B cell (primary cell): ENCODE measurements around the gene IQCM. TPM values are rescaled to one million over a fixed set of nuclear protein-coding genes. Genes with fewer than 3 reads are reported as not detected.

ENCODE experiments used
- ATAC-seq: fragments of 200-7000 bp; cut with Tn5 transposase; one replicate; pipeline ENCODE4 v1.10.0; 2021; ENCODE audit warnings: low read depth, mild to moderate bottlenecking, moderate number of reproducible peaks, moderate library complexity
- CTCF ChIA-PET: fragments of 350-600 bp; sonication (Branson Sonifier 250); formaldehyde crosslinking; loops from one replicate; lab custom pipeline; 2021; ENCODE audit warnings: antibody characterized with exemption, inconsistent platforms; lab: Charles Lee
- POLR2A ChIA-PET: fragments of 350-600 bp; sonication (Branson Sonifier 250); formaldehyde crosslinking; loops from one replicate; lab custom pipeline; 2021; ENCODE audit warnings: antibody characterized with exemption; lab: Charles Lee
- DNase-seq: peaks from one replicate; pipeline ENCODE4 v3.0.0; 2013
- H2AFZ ChIP-seq: 2 replicates; pipeline ENCODE4 v1.6.1; 2012; ENCODE audit warnings: mild to moderate bottlenecking, low read depth, low read length; ENCODE audit not compliant: insufficient read depth, poor library complexity, severe bottlenecking
- H3K27ac ChIP-seq, 2 donors: 1 replicate in 1 of 2; 2 replicates in 1 of 2; pipeline ENCODE4 v1.5.1; 2012 to 2013; ENCODE audit warnings: low read length in 2 of 2, mild to moderate bottlenecking in 2 of 2, moderate library complexity in 1 of 2
- H3K27me3 ChIP-seq, 4 experiments: fragments of 200-600 bp in 1 of 4; sonication (generic) in 1 of 4; replicated peaks in 1 of 4; 1 replicate in 2 of 4; 2 replicates in 2 of 4; pipeline versions ENCODE4 v1.6.1 to v1.7.0; 2013 to 2016; ENCODE audit warnings: low read length in 3 of 4, mild to moderate bottlenecking in 2 of 4, mixed read lengths in 1 of 4, moderate library complexity in 1 of 4; ENCODE audit not compliant: insufficient read depth in 4 of 4, control insufficient read depth in 3 of 4; ENCODE audit errors: control extremely low read depth in 1 of 4
- H3K36me3 ChIP-seq, 2 experiments: replicated peaks in 1 of 2; 1 replicate in 1 of 2; 2 replicates in 1 of 2; pipeline versions ENCODE4 v1.6.1 to v1.7.1; 2013; ENCODE audit warnings: low read length in 1 of 2; ENCODE audit not compliant: insufficient read depth in 2 of 2, control insufficient read depth in 1 of 2; ENCODE audit errors: control extremely low read depth in 1 of 2, extremely low read depth in 1 of 2
- H3K4me1 ChIP-seq, 2 donors: fragments of 200-600 bp in 1 of 2; sonication (generic) in 1 of 2; 1 replicate in 1 of 2; 2 replicates in 1 of 2; pipeline versions ENCODE4 v1.5.1 to v1.6.1; 2013 to 2017; ENCODE audit warnings: low read length in 2 of 2; ENCODE audit not compliant: control insufficient read depth in 2 of 2, insufficient read depth in 2 of 2
- H3K4me2 ChIP-seq: replicated peaks from 2 replicates; pipeline ENCODE3; 2012; ENCODE audit warnings: mild to moderate bottlenecking, low read depth, low read length; ENCODE audit not compliant: poor library complexity, severe bottlenecking
- H3K4me3 ChIP-seq, 5 experiments: fragments of 200-600 bp in 1 of 5; sonication (generic) in 1 of 5; 1 replicate in 3 of 5; 2 replicates in 2 of 5; pipeline versions ENCODE4 v1.5.1 to v1.7.0; 2011 to 2016; ENCODE audit warnings: low read length in 4 of 5, mild to moderate bottlenecking in 4 of 5, low read depth in 2 of 5, control low read depth in 1 of 5, moderate library complexity in 1 of 5; ENCODE audit not compliant: insufficient read depth in 1 of 5; ENCODE audit errors: control extremely low read depth in 1 of 5, extremely low read depth in 1 of 5
- H3K79me2 ChIP-seq: fragments of 200-600 bp; sonication (generic); one replicate; pipeline ENCODE4 v1.6.0; 2016; ENCODE audit warnings: low read length; ENCODE audit not compliant: control insufficient read depth, insufficient read depth
- H3K9ac ChIP-seq: fragments of 200-600 bp; sonication (generic); 2 replicates; pipeline ENCODE4 v1.6.1; 2017; ENCODE audit warnings: mild to moderate bottlenecking, low read length, moderate library complexity
- H3K9me3 ChIP-seq, 3 donors: one replicate each; pipeline versions ENCODE4 v1.6.1 to v1.7.1; 2013; ENCODE audit warnings: low read length in 2 of 3; ENCODE audit not compliant: control insufficient read depth in 2 of 3, insufficient read depth in 1 of 3; ENCODE audit errors: control extremely low read depth in 1 of 3
- H4K20me1 ChIP-seq: 2 replicates; pipeline ENCODE4 v1.6.0; 2012; ENCODE audit warnings: mild to moderate bottlenecking, low read length; ENCODE audit not compliant: insufficient read depth, control insufficient read depth, poor library complexity, severe bottlenecking
- H3K27ac Mint-ChIP-seq: one replicate; pipeline ENCODE4 v1.8.0; 2021; ENCODE audit warnings: mixed read lengths
- H3K27me3 Mint-ChIP-seq: one replicate; pipeline ENCODE4 v1.8.0; 2021; ENCODE audit warnings: mixed read lengths
- H3K4me1 Mint-ChIP-seq: one replicate; pipeline ENCODE4 v1.8.0; 2021; ENCODE audit warnings: mixed read lengths
- H3K4me3 Mint-ChIP-seq: one replicate; pipeline ENCODE4 v1.8.0; 2021; ENCODE audit warnings: mixed read lengths
- H3K9me3 Mint-ChIP-seq: one replicate; pipeline ENCODE4 v1.8.0; 2022; ENCODE audit warnings: mixed read lengths; ENCODE audit not compliant: insufficient read depth
- CTCF ChIP-seq: fragments of 200-600 bp; IDR thresholded peaks from one replicate; pipeline ENCODE4 v1.8.0; 2022; ENCODE audit warnings: antibody characterized with exemption, mild to moderate bottlenecking
- EZH2 ChIP-seq: IDR thresholded peaks from 2 replicates; pipeline ENCODE4 v1.6.1; 2012; ENCODE audit warnings: borderline replicate concordance, low read depth, mild to moderate bottlenecking, moderate library complexity, low read length; ENCODE audit not compliant: insufficient read depth, poor library complexity, severe bottlenecking
- WGBS: methylation state at CpG from one replicate; pipeline ENCODE4 v1.1.5; 2013; ENCODE audit warnings: missing lambda C conversion rate; ENCODE audit not compliant: insufficient coverage; 5-methylcytosine and 5-hydroxymethylcytosine counted together
- intact Hi-C: fragments of 100-400 bp; cut with micrococcal nuclease; formaldehyde crosslinking; loops from one replicate; pipeline ENCODE4 v1.10.0; 2022
- polyA plus RNA-seq: library from polyadenylated mRNA; depleted of rRNA; stranded (reverse); fragments of >200 nt; gene quantifications from 2 replicates; pipeline ENCODE4 v1.2.3, GENCODE V29; 2012
- total RNA-seq, 2 donors: library from RNA; stranded (reverse); fragments of 120-200 nt in 1 of 2; gene quantifications; 1 replicate in 1 of 2; 2 replicates in 1 of 2; pipeline versions ENCODE4 v1.2.3 to v1.2.4, GENCODE V29; 2013 to 2022

The IQCM gene
- total and polyA plus RNA-seq, 2 donors (not counting 1 experiment from before 2014, with no cell fraction given) = not detected

- no peaks in the 10 kb centered on the region for H3K9me3 Mint-ChIP-seq
- POLR2A ChIA-PET = no interaction called here
- WGBS = 85% methylated on average over 3 of the region's 3 CpGs
Observed at GRCh38 chr4:149700272-149700671, 115.4 kb downstream of the IQCM start.

DNA sequence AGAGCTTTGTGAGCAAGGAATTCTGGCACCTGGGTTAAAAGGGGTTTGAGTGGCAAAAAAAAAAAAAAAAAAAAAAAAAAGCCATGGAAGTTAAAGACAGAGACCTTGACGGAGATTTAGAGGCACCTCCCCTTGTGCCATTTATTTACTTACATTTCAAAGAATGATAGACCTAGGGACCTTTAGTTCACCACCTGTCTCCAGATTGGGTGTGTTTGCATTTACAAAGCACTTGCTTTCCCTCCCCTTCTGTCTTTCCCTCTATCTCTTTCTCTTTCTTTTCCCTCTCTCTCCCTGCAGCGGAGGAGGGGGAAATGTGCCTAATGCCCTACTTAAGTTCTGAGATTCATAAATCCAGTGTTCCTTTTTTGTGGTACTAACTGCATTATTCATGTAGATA lies 116.0 kb downstream of the IQCM start:
- H3K27ac ChIP-seq = no peak overlapping the region
- no peak overlapping the region for H3K4me2 ChIP-seq
- Mint-ChIP-seq H3K4me3 (no peak overlapping the region), H3K27ac (no peak overlapping the region), H3K27me3 (no peaks in the 10 kb centered on the region), H3K4me1 (no peaks in the 10 kb centered on the region), H3K9me3 (no peaks in the 10 kb centered on the region)
- H3K36me3 ChIP-seq = no peaks in the 10 kb centered on the region
- no peaks in the 10 kb centered on the region for H3K27me3 ChIP-seq
- no peak for ATAC-seq
- no peaks in the 10 kb centered on the region for H4K20me1 ChIP-seq
- intact Hi-C loops = no loop called here
- H2AFZ ChIP-seq = no peak overlapping the region
- H3K9ac ChIP-seq = no peak overlapping the region
- H3K79me2 ChIP-seq = no peaks in the 10 kb centered on the region
- no peak for TF ChIP-seq EZH2
- no peak for TF ChIP-seq CTCF
- WGBS = no CpG with 5 or more reads among the region's 2 CpGs
- CTCF ChIA-PET = interaction anchor here (0.6 kb wide), 1 partner anchor 179 kb away, joined by 4 read pairs; no protein-coding TSS in a partner anchor
- no peak overlapping the region for H3K4me3 ChIP-seq
- no peaks in the 10 kb centered on the region for H3K4me1 ChIP-seq
- DNase-seq = no peak
- H3K9me3 ChIP-seq = no peaks in the 10 kb centered on the region
- POLR2A ChIA-PET = no interaction called here

More at GRCh38 chr4:149700272-149700671, 115.4 kb downstream of the IQCM start:
- no peak overlapping the region for H3K4me3 ChIP-seq
- H3K4me2 ChIP-seq = no peak overlapping the region
- H3K9me3 ChIP-seq = no peaks in the 10 kb centered on the region
- CTCF ChIA-PET = no interaction called here
- intact Hi-C loops = no loop called here
- H3K79me2 ChIP-seq = no peaks in the 10 kb centered on the region
- DNase-seq = no peak
- no peak overlapping the region for H2AFZ ChIP-seq
- Mint-ChIP-seq H3K27me3 (no peaks in the 10 kb centered on the region), H3K4me1 (no peaks in the 10 kb centered on the region), H3K4me3 (no peak overlapping the region), H3K27ac (no peak overlapping the region)
- H4K20me1 ChIP-seq = no peaks in the 10 kb centered on the region
- H3K9ac ChIP-seq = no peak overlapping the region
- no peaks in the 10 kb centered on the region for H3K4me1 ChIP-seq
- no peak overlapping the region for H3K27ac ChIP-seq
- TF ChIP-seq CTCF (no peak), EZH2 (no peak)
- H3K36me3 ChIP-seq = no peaks in the 10 kb centered on the region
- ATAC-seq = no peak
- H3K27me3 ChIP-seq = no peaks in the 10 kb centered on the region
